HUES6 (cell line): ENCODE measurements around the gene PRRT3.

ENCODE experiments used
- H3K27ac ChIP-seq: 2 replicates; pipeline ENCODE4 v1.7.0; 2013; ENCODE audit warnings: low read depth, mild to moderate bottlenecking, low read length, inconsistent platforms
- H3K27me3 ChIP-seq: 2 replicates; pipeline ENCODE4 v1.6.1; 2013; ENCODE audit warnings: low read length; ENCODE audit not compliant: control insufficient read depth, insufficient read depth
- H3K36me3 ChIP-seq: 2 replicates; pipeline ENCODE4 v1.6.1; 2013; ENCODE audit warnings: low read length; ENCODE audit not compliant: control insufficient read depth, insufficient read depth
- H3K4me1 ChIP-seq: 2 replicates; pipeline ENCODE4 v1.6.1; 2013; ENCODE audit warnings: low read length; ENCODE audit not compliant: control insufficient read depth, insufficient read depth
- H3K4me3 ChIP-seq: 2 replicates; pipeline ENCODE4 v1.5.1; 2013; ENCODE audit warnings: low read depth, low read length
- H3K9ac ChIP-seq: one replicate; pipeline ENCODE4 v1.6.1; 2013; ENCODE audit warnings: mild to moderate bottlenecking, low read length
- H3K9me3 ChIP-seq: 2 replicates; pipeline ENCODE4 v1.6.1; 2013; ENCODE audit warnings: low read depth, low read length; ENCODE audit not compliant: control insufficient read depth, insufficient read depth

Gene PRRT3

GRCh38 chr3:9916734-9917680 lies 35.2 kb downstream of the PRRT3 start, which contains the start of gene IL17RC:
TSS of gene IL17RC (plus strand) at chr3:9917098. CDS start at chr3:9917316, 218 bp downstream.
- Histone ChIP-seq H3K4me1 (peaks cover 17% of the 10 kb centered on the region), H3K27ac (no peak within 1 kb of the TSS), H3K4me3 (peak within 1 kb of the TSS; percentile 81), H3K9ac (peak within 1 kb of the TSS; percentile 67), H3K27me3 (peaks cover 10% of the 10 kb centered on the region), H3K36me3 (no peaks in the 10 kb centered on the region), H3K9me3 (peaks cover 6% of the 10 kb centered on the region; the same call in 1 of the 2 replicates)

- no peak overlapping the region for H3K27ac ChIP-seq
- peak overlapping the region; percentile 37 for H3K4me3 ChIP-seq
- no peak overlapping the region for H3K9ac ChIP-seq
- H3K9me3 ChIP-seq: peaks cover 11% of the 10 kb centered on the region
- no peaks in the 10 kb centered on the region for H3K36me3 ChIP-seq
- peaks cover 17% of the 10 kb centered on the region for H3K4me1 ChIP-seq
- H3K27me3 ChIP-seq: peaks cover 10% of the 10 kb centered on the region
These were observed 35.9 kb downstream of the PRRT3 start for GRCh38 chr3:9916346-9916733.

- no peak overlapping the region for H3K27ac ChIP-seq
- H3K9ac ChIP-seq: peak overlapping the region; percentile 67
These were observed 36.7 kb downstream of the PRRT3 start for GRCh38 chr3:9915254-9916141.

GRCh38 chr3:9914559-9915253 lies 37.5 kb downstream of the PRRT3 start:
- Histone ChIP-seq H3K4me3 (peak overlapping the region; percentile 81), H3K27me3 (peaks cover 10% of the 10 kb centered on the region), H3K4me1 (peaks cover 17% of the 10 kb centered on the region), H3K27ac (no peak overlapping the region), H3K9me3 (peaks cover 12% of the 10 kb centered on the region), H3K36me3 (no peaks in the 10 kb centered on the region), H3K9ac (peak overlapping the region; percentile 67)

More at GRCh38 chr3:9915254-9916141, 36.7 kb downstream of the PRRT3 start:
- H3K9me3 ChIP-seq: peaks cover 12% of the 10 kb centered on the region
- H3K36me3 ChIP-seq: no peaks in the 10 kb centered on the region
- peaks cover 10% of the 10 kb centered on the region for H3K27me3 ChIP-seq
- H3K4me1 ChIP-seq: peaks cover 17% of the 10 kb centered on the region
- peak overlapping the region; percentile 81 for H3K4me3 ChIP-seq

DNA sequence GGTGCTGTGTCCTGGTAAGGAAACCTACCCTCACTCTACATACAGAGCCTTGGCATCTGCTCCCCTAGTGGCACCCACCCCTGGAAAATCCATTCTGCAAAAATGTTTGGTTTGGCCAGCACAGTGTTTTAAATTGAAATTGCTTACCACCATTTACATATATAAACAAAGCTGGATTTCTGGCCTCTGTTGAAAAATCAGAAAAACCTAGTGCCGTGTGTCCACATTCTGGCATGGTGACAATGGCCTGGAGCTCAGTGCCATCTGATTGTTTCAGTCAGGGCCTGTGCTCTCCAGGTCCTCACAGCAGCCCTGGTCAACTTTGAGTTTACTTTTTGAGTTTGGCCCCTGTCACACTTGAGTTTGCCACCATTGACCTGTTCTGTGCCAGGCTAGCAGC lies 38.2 kb downstream of the PRRT3 start:
- Histone ChIP-seq H3K9me3 (peaks cover 12% of the 10 kb centered on the region), H3K4me3 (no peak overlapping the region), H3K27ac (no peak overlapping the region), H3K4me1 (peaks cover 17% of the 10 kb centered on the region), H3K36me3 (no peaks in the 10 kb centered on the region), H3K27me3 (peaks cover 10% of the 10 kb centered on the region), H3K9ac (no peak overlapping the region)

DNA sequence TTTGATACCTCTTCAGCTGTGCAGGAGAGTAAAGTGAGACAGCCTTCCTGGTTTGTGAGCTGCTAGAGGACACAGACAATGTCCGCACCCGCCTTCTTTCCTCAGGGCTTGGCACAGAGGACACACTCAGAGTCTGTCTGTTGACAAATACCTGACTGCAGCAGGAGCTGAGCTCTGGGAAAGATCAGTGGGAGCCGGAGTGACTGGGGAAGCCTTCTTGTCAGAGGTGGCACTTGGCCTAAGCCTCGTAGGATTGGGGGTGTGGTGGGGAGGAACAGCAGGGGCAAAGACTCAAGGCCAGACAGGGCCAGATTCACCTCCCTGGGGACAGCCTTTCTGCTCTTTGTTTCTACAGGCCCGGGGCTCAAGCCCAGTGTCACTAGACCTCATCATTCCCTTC lies 38.6 kb downstream of the PRRT3 start:
- Histone ChIP-seq H3K27ac (no peak overlapping the region), H3K36me3 (no peaks in the 10 kb centered on the region)

GRCh38 chr3:9912294-9912935 lies 39.8 kb downstream of the PRRT3 start:
- no peaks in the 10 kb centered on the region for H3K36me3 ChIP-seq
- H3K27ac ChIP-seq: no peak overlapping the region
- peaks cover 15% of the 10 kb centered on the region for H3K4me1 ChIP-seq
- H3K4me3 ChIP-seq: no peak overlapping the region
- H3K27me3 ChIP-seq: peaks cover 10% of the 10 kb centered on the region
- H3K9me3 ChIP-seq: peaks cover 12% of the 10 kb centered on the region
- H3K9ac ChIP-seq: no peak overlapping the region

More for the DNA sequence above, 38.6 kb downstream of the PRRT3 start:
- Histone ChIP-seq H3K9me3 (peaks cover 12% of the 10 kb centered on the region), H3K4me1 (peaks cover 17% of the 10 kb centered on the region), H3K4me3 (no peak overlapping the region), H3K27me3 (peaks cover 10% of the 10 kb centered on the region), H3K9ac (no peak overlapping the region)

GRCh38 chr3:9911863-9912262 lies 40.3 kb downstream of the PRRT3 start:
- Histone ChIP-seq H3K36me3 (no peaks in the 10 kb centered on the region), H3K4me1 (peaks cover 11% of the 10 kb centered on the region), H3K9ac (no peak overlapping the region), H3K9me3 (peaks cover 12% of the 10 kb centered on the region), H3K4me3 (no peak overlapping the region), H3K27ac (no peak overlapping the region), H3K27me3 (peaks cover 10% of the 10 kb centered on the region)

DNA sequence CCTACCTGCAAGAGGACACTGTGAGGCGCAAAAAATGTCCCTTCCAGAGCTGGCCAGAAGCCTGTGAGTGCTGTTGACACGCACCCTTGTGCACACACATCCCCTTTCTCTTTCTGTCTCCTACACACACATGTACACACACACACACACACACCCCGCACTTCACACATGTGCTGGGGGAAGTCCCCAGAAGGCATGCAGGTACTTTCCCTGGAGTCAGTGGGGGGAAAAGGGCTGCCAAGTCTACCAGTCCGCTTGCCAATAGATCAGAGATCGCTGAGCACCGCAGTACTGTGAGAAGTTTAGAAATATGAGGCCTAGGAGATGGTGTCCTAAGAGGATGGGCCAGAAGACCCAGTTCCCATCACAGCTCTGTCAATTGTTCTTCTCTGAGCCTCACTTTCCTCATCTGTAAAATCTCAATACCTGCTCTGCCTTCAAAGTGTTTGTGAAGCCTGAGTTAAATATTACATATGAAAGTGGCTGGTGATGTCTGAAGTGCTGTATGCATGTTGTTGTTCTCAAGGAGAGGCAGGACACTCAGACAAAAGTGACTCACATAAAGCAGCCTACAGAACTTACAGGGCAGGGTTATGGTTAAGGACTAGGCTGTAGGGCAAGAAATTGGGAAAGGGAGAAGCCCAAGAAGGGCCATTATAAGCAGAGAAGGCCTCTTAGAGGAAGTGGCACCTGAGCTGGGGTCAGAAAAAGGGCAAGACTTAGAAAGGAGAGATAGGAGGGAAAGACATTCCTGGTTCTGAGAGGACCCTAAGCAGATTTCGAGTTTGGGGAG lies 42.8 kb downstream of the PRRT3 start:
- Histone ChIP-seq H3K4me1 (no peaks in the 10 kb centered on the region), H3K9ac (no peak overlapping the region), H3K36me3 (no peaks in the 10 kb centered on the region), H3K27ac (no peak overlapping the region), H3K4me3 (no peak overlapping the region), H3K9me3 (peaks cover 12% of the 10 kb centered on the region), H3K27me3 (peaks cover 1% of the 10 kb centered on the region)
